Ectodermal cell (in vitro differentiated cells): ENCODE results near the gene PRKCZ.

ENCODE experiments used
- H3K27ac ChIP-seq: 2 replicates; pipeline ENCODE4 v1.7.0; 2013; ENCODE audit warnings: mild to moderate bottlenecking, low read depth, low read length; ENCODE audit not compliant: insufficient read depth, poor library complexity, severe bottlenecking
- H3K27me3 ChIP-seq: 2 replicates; pipeline ENCODE4 v1.7.0; 2013; ENCODE audit warnings: mild to moderate bottlenecking, low read length; ENCODE audit not compliant: insufficient read depth, control insufficient read depth, poor library complexity, severe bottlenecking
- H3K36me3 ChIP-seq: one replicate; pipeline ENCODE4 v1.7.0; 2013; ENCODE audit warnings: low read length; ENCODE audit not compliant: control insufficient read depth, insufficient read depth
- H3K4me1 ChIP-seq: one replicate; pipeline ENCODE4 v1.7.0; 2013; ENCODE audit warnings: low read length; ENCODE audit not compliant: control insufficient read depth, insufficient read depth
- H3K4me3 ChIP-seq: 2 replicates; pipeline ENCODE4 v1.7.0; 2013; ENCODE audit warnings: low read depth, low read length, control low read depth; ENCODE audit not compliant: insufficient read depth
- H3K9me3 ChIP-seq: 2 replicates; pipeline ENCODE4 v1.7.0; 2013; ENCODE audit warnings: mild to moderate bottlenecking, low read length, moderate library complexity; ENCODE audit not compliant: control insufficient read depth
- WGBS, 2 experiments: methylation state at CpG; one replicate each; pipeline ENCODE4 v1.1.7; 2013; ENCODE audit warnings: missing lambda C conversion rate in 2 of 2; 5-methylcytosine and 5-hydroxymethylcytosine counted together

Gene PRKCZ

GRCh38 chr1:2194319-2194897 is 144.2 kb downstream of the PRKCZ start, which contains the start of gene FAAP20:
Gene FAAP20 (minus strand): TSS chr1:2194772. CDS start chr1:2194749, 23 bp downstream.
- Histone ChIP-seq H3K27ac (peak within 1 kb of the TSS; percentile 1), H3K9me3 (no peaks in the 10 kb centered on the region), H3K4me1 (peaks cover 29% of the 10 kb centered on the region), H3K27me3 (no peaks in the 10 kb centered on the region), H3K4me3 (peak within 1 kb of the TSS; percentile 53), H3K36me3 (no peaks in the 10 kb centered on the region)
- WGBS, 2 experiments, result 1 to 2% methylated on average over 63 of the region's 63 CpGs

- 4% methylated on average over 35 of the region's 35 CpGs for WGBS, 2 experiments
- Histone ChIP-seq H3K27me3 (no peaks in the 10 kb centered on the region), H3K9me3 (no peaks in the 10 kb centered on the region), H3K4me3 (peak overlapping the region; percentile 53), H3K36me3 (no peaks in the 10 kb centered on the region), H3K4me1 (peaks cover 25% of the 10 kb centered on the region), H3K27ac (peak overlapping the region; percentile 1)
Observed at GRCh38 chr1:2194898-2195673, 144.9 kb downstream of the PRKCZ start.

- H3K9me3 ChIP-seq, result no peaks in the 10 kb centered on the region
- peaks cover 26% of the 10 kb centered on the region for H3K4me1 ChIP-seq
- no peaks in the 10 kb centered on the region for H3K36me3 ChIP-seq
- 88 to 90% methylated on average over 11 of the region's 11 CpGs for WGBS, 2 experiments
- no peak overlapping the region for H3K27ac ChIP-seq
- H3K27me3 ChIP-seq, result no peaks in the 10 kb centered on the region
- no peak overlapping the region for H3K4me3 ChIP-seq
Observed at GRCh38 chr1:2195785-2196184, 145.6 kb downstream of the PRKCZ start.

DNA sequence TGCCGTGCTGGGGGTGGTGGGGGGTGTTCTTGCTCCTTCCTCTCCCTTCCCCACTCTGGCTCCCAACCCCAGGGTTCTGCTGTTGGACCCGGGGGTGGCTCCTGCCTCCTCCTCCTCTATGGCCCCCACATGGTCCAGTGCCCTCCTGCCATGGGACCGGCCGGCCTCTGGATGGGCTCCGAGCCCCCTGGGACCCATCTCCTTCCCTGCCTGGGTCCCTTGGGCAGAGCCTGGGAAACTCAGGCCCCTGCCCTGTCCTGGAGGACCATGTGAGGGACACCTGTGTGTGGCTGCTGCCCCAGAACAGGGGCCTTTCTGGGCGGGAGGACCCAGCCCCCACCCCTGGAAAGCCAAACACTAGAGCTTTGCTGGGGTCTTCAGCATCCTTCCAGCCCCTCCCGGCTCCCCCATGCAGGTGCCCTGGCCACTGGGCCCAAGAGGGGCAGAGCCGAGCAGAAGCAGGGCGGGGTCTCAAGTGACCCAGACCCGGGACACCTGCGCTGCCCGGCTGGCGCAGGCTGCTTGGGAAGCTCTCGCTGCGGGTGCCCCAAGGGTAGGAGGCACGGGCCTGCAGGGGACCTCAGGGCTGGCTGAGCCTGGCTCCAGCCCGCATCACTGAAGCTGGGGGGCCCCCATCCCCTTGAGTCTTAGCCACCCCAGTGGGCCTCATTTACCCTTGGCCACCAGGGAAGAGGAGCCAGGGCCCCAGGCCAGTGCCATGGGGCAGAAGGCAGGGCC is 146.9 kb downstream of the PRKCZ start:
- no peak overlapping the region for H3K4me3 ChIP-seq
- 90 to 93% methylated on average over 17 of the region's 17 CpGs for WGBS, 2 experiments
- H3K27ac ChIP-seq, result no peak overlapping the region
- H3K9me3 ChIP-seq, result no peaks in the 10 kb centered on the region
- H3K4me1 ChIP-seq, result peaks cover 23% of the 10 kb centered on the region
- no peaks in the 10 kb centered on the region for H3K27me3 ChIP-seq
- H3K36me3 ChIP-seq, result no peaks in the 10 kb centered on the region

- Histone ChIP-seq H3K27me3 (no peaks in the 10 kb centered on the region), H3K36me3 (no peaks in the 10 kb centered on the region), H3K27ac (no peak overlapping the region), H3K4me3 (no peak overlapping the region), H3K4me1 (peaks cover 22% of the 10 kb centered on the region), H3K9me3 (no peaks in the 10 kb centered on the region)
- 92 to 95% methylated on average over 10 of the region's 10 CpGs for WGBS, 2 experiments
Observed at GRCh38 chr1:2197707-2198165, 147.5 kb downstream of the PRKCZ start.

- no peak overlapping the region for H3K4me3 ChIP-seq
- H3K27me3 ChIP-seq, result no peaks in the 10 kb centered on the region
- peaks cover 14% of the 10 kb centered on the region for H3K4me1 ChIP-seq
- H3K9me3 ChIP-seq, result no peaks in the 10 kb centered on the region
- H3K27ac ChIP-seq, result no peak overlapping the region
- H3K36me3 ChIP-seq, result no peaks in the 10 kb centered on the region
- WGBS, 2 experiments, result 94 to 96% methylated on average over 11 of the region's 11 CpGs
Observed at GRCh38 chr1:2198571-2198970, 148.4 kb downstream of the PRKCZ start.

GRCh38 chr1:2199042-2199810 is 149.0 kb downstream of the PRKCZ start:
- no peaks in the 10 kb centered on the region for H3K9me3 ChIP-seq
- WGBS, 2 experiments, result 36 to 38% methylated on average over 24 of the region's 24 CpGs
- H3K36me3 ChIP-seq, result no peaks in the 10 kb centered on the region
- H3K4me1 ChIP-seq, result peaks cover 14% of the 10 kb centered on the region
- no peaks in the 10 kb centered on the region for H3K27me3 ChIP-seq
- H3K27ac ChIP-seq, result peak overlapping the region; percentile 18
- H3K4me3 ChIP-seq, result peak overlapping the region; percentile 36

- H3K9me3 ChIP-seq, result no peaks in the 10 kb centered on the region
- WGBS, 2 experiments, result 84 to 89% methylated on average over 21 of the region's 21 CpGs
- no peaks in the 10 kb centered on the region for H3K36me3 ChIP-seq
- peaks cover 17% of the 10 kb centered on the region for H3K4me1 ChIP-seq
- peaks cover 2% of the 10 kb centered on the region for H3K27me3 ChIP-seq
- no peak overlapping the region for H3K4me3 ChIP-seq
- no peak overlapping the region for H3K27ac ChIP-seq
Observed at GRCh38 chr1:2200308-2200943, 150.2 kb downstream of the PRKCZ start.

DNA sequence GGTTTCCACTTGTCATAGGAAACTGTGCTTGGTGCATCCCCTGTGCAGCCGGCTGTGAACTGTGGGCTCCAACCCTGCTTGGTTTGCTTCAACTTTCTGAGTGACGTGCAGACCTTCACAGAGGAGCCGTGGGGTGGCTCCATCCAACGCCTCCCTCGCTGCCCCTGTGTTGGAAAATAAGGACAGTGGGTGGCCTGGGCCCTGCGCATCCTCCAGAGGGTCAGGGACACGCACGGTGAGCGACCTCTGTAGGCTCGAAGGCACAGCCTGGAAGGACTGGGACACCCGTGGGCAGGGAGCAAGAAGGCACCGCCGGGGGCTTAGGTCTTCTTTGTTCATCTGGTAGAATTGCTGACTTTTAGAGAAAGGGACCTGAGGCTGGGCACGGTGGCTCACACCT is 150.9 kb downstream of the PRKCZ start:
- Histone ChIP-seq H3K36me3 (no peaks in the 10 kb centered on the region), H3K27me3 (peaks cover 8% of the 10 kb centered on the region), H3K27ac (no peak overlapping the region), H3K4me3 (no peak overlapping the region), H3K4me1 (peaks cover 17% of the 10 kb centered on the region), H3K9me3 (no peaks in the 10 kb centered on the region)
- WGBS, 2 experiments, result 90 to 91% methylated on average over 14 of the region's 14 CpGs
